Progenitor cell of endocrine pancreas (in vitro differentiated cells): ENCODE results near the gene HBS1L. TPM values are rescaled to one million over a fixed set of nuclear protein-coding genes. Genes with fewer than 3 reads are reported as not detected.

ENCODE experiments used
- DNase-seq: peaks from one replicate; pipeline ENCODE4 v3.0.0; 2021; ENCODE audit warnings: low spot score; ENCODE audit not compliant: unreplicated experiment
- H3K27ac Mint-ChIP-seq: 2 replicates; pipeline ENCODE4 v1.8.0; 2021; ENCODE audit warnings: mild to moderate bottlenecking, moderate library complexity, mixed read lengths
- H3K27me3 Mint-ChIP-seq: 2 replicates; pipeline ENCODE4 v1.8.0; 2021; ENCODE audit warnings: mixed read lengths
- H3K36me3 Mint-ChIP-seq: 2 replicates; pipeline ENCODE4 v1.8.0; 2022; ENCODE audit warnings: mixed read lengths; ENCODE audit not compliant: insufficient read depth
- H3K4me1 Mint-ChIP-seq: 2 replicates; pipeline ENCODE4 v1.8.0; 2021; ENCODE audit warnings: low read depth, mixed read lengths
- H3K4me3 Mint-ChIP-seq: 2 replicates; pipeline ENCODE4 v1.8.0; 2021; ENCODE audit warnings: low read depth, mild to moderate bottlenecking, moderate library complexity, mixed read lengths
- H3K9me3 Mint-ChIP-seq: 2 replicates; pipeline ENCODE4 v1.8.0; 2021; ENCODE audit warnings: low read depth, mixed read lengths
- CTCF ChIP-seq: fragments of 200-600 bp; sonication (generic); IDR thresholded peaks from one replicate; pipeline ENCODE4 v1.5.0; 2021; ENCODE audit warnings: antibody characterized with exemption, mild to moderate bottlenecking; ENCODE audit not compliant: unreplicated experiment
- total RNA-seq: library from RNA; stranded (reverse); gene quantifications from 2 replicates; pipeline ENCODE4 v1.2.1, GENCODE V29; 2021

The HBS1L gene
- total RNA-seq, 1 donor from 2014 or later = 77.2 TPM

- H3K36me3 Mint-ChIP-seq = no peaks in the 10 kb centered on the region
- no peaks in the 10 kb centered on the region for H3K27me3 Mint-ChIP-seq
- H3K4me1 Mint-ChIP-seq = peaks cover 3% of the 10 kb centered on the region
- H3K27ac Mint-ChIP-seq = no peak overlapping the region
- no peak for DNase-seq
- TF ChIP-seq CTCF = no peak
- no peaks in the 10 kb centered on the region for H3K9me3 Mint-ChIP-seq
- H3K4me3 Mint-ChIP-seq = no peak overlapping the region
Observed at GRCh38 chr6:135089901-135090300, 35.3 kb upstream of the HBS1L start.

GRCh38 chr6:135088818-135089809 is 34.5 kb upstream of the HBS1L start:
- no peaks in the 10 kb centered on the region for H3K9me3 Mint-ChIP-seq
- peaks cover 3% of the 10 kb centered on the region for H3K4me1 Mint-ChIP-seq
- H3K4me3 Mint-ChIP-seq = no peak overlapping the region
- H3K27ac Mint-ChIP-seq = no peak overlapping the region
- peak; percentile 49 for TF ChIP-seq CTCF
- H3K36me3 Mint-ChIP-seq = no peaks in the 10 kb centered on the region
- no peaks in the 10 kb centered on the region for H3K27me3 Mint-ChIP-seq
- DNase-seq = no peak

- no peak for DNase-seq
- Mint-ChIP-seq H3K9me3 (no peaks in the 10 kb centered on the region), H3K4me1 (peaks cover 3% of the 10 kb centered on the region), H3K27me3 (no peaks in the 10 kb centered on the region), H3K36me3 (no peaks in the 10 kb centered on the region), H3K4me3 (no peak overlapping the region), H3K27ac (no peak overlapping the region)
- TF ChIP-seq CTCF = no peak
Observed at GRCh38 chr6:135088281-135088680, 33.7 kb upstream of the HBS1L start.

GRCh38 chr6:135087803-135088202 is 33.2 kb upstream of the HBS1L start:
- no peak overlapping the region for H3K4me3 Mint-ChIP-seq
- peaks cover 2% of the 10 kb centered on the region for H3K9me3 Mint-ChIP-seq
- no peaks in the 10 kb centered on the region for H3K27me3 Mint-ChIP-seq
- TF ChIP-seq CTCF = no peak
- DNase-seq = no peak
- peaks cover 3% of the 10 kb centered on the region for H3K4me1 Mint-ChIP-seq
- no peak overlapping the region for H3K27ac Mint-ChIP-seq
- peaks cover under 1% of the 10 kb centered on the region for H3K36me3 Mint-ChIP-seq

GRCh38 chr6:135087403-135087802 is 32.8 kb upstream of the HBS1L start:
- peaks cover 2% of the 10 kb centered on the region for H3K36me3 Mint-ChIP-seq
- H3K27ac Mint-ChIP-seq = no peak overlapping the region
- DNase-seq = no peak
- TF ChIP-seq CTCF = no peak
- H3K4me3 Mint-ChIP-seq = no peak overlapping the region
- H3K27me3 Mint-ChIP-seq = no peaks in the 10 kb centered on the region
- H3K9me3 Mint-ChIP-seq = peaks cover 3% of the 10 kb centered on the region
- H3K4me1 Mint-ChIP-seq = peaks cover 3% of the 10 kb centered on the region
